ENCODE measurements around the gene HAUS7. TPM values are rescaled to one million over a fixed set of nuclear protein-coding genes. Genes with fewer than 3 reads are reported as not detected.

Gene HAUS7
- total RNA-seq, 1 experiment from 2014 or later = 29.8 TPM

GRCh38 chrX:153398275-153398960, 72.0 kb downstream of the HAUS7 start:
- no peaks in the 10 kb centered on the region for H3K9me3 ChIP-seq (replicated peaks)
- H3K4me1 ChIP-seq = no peaks in the 10 kb centered on the region
- DNase-seq = no peak
- no peak overlapping the region for H3K4me3 ChIP-seq
- no peaks in the 10 kb centered on the region for H3K36me3 ChIP-seq
- H3K27ac ChIP-seq = no peak overlapping the region
- H3K27me3 ChIP-seq = no peaks in the 10 kb centered on the region

Other genes with a start within 250 kb of the HAUS7 start
- gene PNMA6F, start 148.8 kb downstream of the HAUS7 start, total RNA-seq (2014; rRNA removed; shearing (Covaris generic)) = not detected in 2 replicates
- gene ZNF275, start 136.4 kb downstream of the HAUS7 start, total RNA-seq (2014; rRNA removed; shearing (Covaris generic)) = 12.8 and 13.4 TPM in 2 replicates
- gene PNMA6E, start 69.2 kb downstream of the HAUS7 start, total RNA-seq (2014; rRNA removed; shearing (Covaris generic)) = not detected in 2 replicates
- gene ZFP92, start 59.1 kb downstream of the HAUS7 start, total RNA-seq (2014; rRNA removed; shearing (Covaris generic)) = not detected in 2 replicates
- 0.10 and 0.67 TPM in 2 replicates for gene TREX2, start 24.5 kb downstream of the HAUS7 start, total RNA-seq (2014; rRNA removed; shearing (Covaris generic))
- 0.15 and 0.16 TPM in 2 replicates for gene BGN, start 24.4 kb upstream of the HAUS7 start, total RNA-seq (2014; rRNA removed; shearing (Covaris generic))
- 0.05 and 0.06 TPM in 2 replicates for gene ATP2B3, start 47.1 kb upstream of the HAUS7 start, total RNA-seq (2014; rRNA removed; shearing (Covaris generic))
- gene CCNQ, start 128.6 kb upstream of the HAUS7 start, total RNA-seq (2014; rRNA removed; shearing (Covaris generic)) = 27.0 and 32.5 TPM in 2 replicates
- 0.14 TPM in 1 of 2 replicates, not detected in the other for gene DUSP9, start 176.6 kb upstream of the HAUS7 start, total RNA-seq (2014; rRNA removed; shearing (Covaris generic))
- not detected in 2 replicates for gene PNCK, start 203.2 kb upstream of the HAUS7 start, total RNA-seq (2014; rRNA removed; shearing (Covaris generic))
- 9.5 TPM in 2 replicates for gene SLC6A8, start 217.3 kb upstream of the HAUS7 start, total RNA-seq (2014; rRNA removed; shearing (Covaris generic))

Data from SJCRH30 (cell line).